ENCODE results near the gene DAP. TPM values are rescaled to one million over a fixed set of nuclear protein-coding genes. Genes with fewer than 3 reads are reported as not detected.

Gene DAP
- polyA plus RNA-seq, 2 of the 4 experiments (the other 2 are of a cell fraction) = 24.2 to 54.9 TPM

DNA sequence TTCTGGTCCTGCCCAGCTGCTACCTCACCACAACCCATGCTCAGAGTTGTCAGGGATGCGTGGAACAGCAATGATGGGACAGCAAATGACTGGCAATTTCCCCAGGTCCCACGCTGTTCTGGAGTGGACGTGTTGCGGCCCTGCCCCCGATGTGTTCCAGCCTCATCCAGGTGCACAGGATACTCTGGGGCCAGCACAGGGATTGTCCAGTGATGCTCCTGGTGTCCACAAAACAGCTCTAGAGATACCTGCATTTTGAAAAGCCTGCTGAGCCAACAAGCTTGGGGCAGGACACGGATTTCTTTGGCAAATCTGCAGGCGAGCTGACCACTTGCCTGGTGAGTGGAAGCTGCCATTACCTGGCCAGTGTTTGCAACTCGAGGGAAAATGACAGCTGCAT is 108.4 kb downstream of the DAP start:
- FAIRE-seq (no peak), ATAC-seq (no peak), DNase-seq (ENCODE audit: low read depth in 1 of 2, low spot score in 1 of 2) (no peak)
- no peak overlapping the region for H3K4me2 ChIP-seq
- no peak for TF ChIP-seq MAFK (IDR thresholded peaks at IDR 0.05; ENCODE audit: partially characterized antibody)
- no peak overlapping the region for H3K27ac ChIP-seq
- H3K9me3 ChIP-seq = no peaks in the 10 kb centered on the region
- POLR2A ChIA-PET = no interaction called here
- CTCF ChIA-PET = interaction anchor here (0.8 to 1.2 kb wide), 2 partner anchors 25 to 200 kb away, joined by 3 to 6 read pairs; no protein-coding TSS in a partner anchor
- no peak overlapping the region for H3K4me3 ChIP-seq
- WGBS (ENCODE audit: missing lambda C conversion rate) = 94% methylated on average over 8 of the region's 8 CpGs
- no peaks in the 10 kb centered on the region for H3K4me1 ChIP-seq

DNA sequence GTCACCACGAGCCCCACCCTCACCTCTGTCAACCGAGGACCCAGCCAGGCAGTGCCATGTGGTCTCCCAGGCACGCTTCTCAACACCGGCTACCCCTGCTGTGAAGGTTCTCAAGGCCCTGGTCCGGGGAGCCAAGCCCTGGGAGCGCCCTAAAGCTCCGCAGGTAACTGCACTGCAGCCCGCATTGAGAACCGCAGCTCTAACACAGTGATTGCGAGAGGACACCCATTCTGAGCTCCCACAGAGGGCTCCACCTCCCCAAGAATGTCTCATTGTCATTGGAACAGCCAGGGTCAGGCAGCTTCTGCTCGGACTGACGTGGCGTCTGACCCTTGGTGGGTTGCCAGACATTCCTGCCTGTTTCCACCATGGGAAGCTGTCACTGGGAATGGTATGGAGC is 108.9 kb downstream of the DAP start:
- ATAC-seq (no peak), DNase-seq (ENCODE audit: low read depth in 1 of 2, low spot score in 1 of 2) (no peak)

DNA sequence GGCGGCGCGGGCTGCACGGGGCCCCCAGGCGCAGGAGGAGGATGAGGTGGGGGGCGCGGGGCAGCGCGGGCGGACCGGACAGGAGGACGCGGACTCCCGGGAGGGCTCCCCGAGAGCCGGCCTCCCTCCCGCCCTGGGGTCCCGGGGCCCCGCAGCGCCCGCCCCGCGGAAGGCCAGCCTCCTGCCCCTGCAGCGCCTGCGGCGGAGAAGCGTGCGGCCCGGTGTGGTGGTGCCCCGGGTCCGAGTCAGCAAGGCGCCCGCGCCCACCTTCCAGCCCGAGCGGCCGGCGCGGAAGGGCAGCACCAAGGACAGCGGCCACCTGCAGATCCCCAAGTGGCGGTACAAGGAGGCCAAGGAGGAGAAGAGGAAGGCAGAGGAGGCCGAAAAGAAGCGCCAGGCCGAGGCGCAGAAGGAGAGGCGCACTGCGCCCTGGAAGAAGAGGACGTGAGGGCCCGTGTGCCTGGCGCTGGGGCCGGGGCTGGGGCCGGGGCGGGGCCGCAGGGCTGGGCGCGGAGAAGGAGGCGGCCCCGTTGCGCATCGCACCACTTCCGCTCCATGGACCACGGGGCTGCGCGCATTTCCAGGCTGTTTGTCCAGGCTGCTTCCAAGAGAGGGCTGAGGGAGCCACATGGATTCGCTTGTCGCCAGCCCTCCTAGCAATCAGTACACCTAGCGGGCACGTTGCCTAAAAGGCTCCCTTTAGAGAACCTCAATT is 111.2 kb downstream of the DAP start:
- ATAC-seq (no peak), FAIRE-seq (no peak), DNase-seq (ENCODE audit: low read depth in 1 of 2, low spot score in 1 of 2) (no peak)
- H3K27ac ChIP-seq = no peak overlapping the region
- no peak overlapping the region for H3K4me2 ChIP-seq
- ChIA-PET CTCF (no interaction called here), POLR2A (no interaction called here)
- no peaks in the 10 kb centered on the region for H3K4me1 ChIP-seq
- no peak overlapping the region for H3K4me3 ChIP-seq
- TF ChIP-seq NFE2L2 (conservative IDR thresholded peaks at IDR 0.05; ENCODE audit: low read length) (no peak), CEBPB (IDR thresholded peaks at IDR 0.05) (no peak), ZC3H11A (IDR thresholded peaks at IDR 0.05) (no peak), ZFP36 (IDR thresholded peaks at IDR 0.05; ENCODE audit: borderline replicate concordance, partially characterized antibody) (no peak), KDM1A (IDR thresholded peaks at IDR 0.05; ENCODE audit: low read depth) (no peak), MAZ (IDR thresholded peaks at IDR 0.05; ENCODE audit: borderline replicate concordance, low read depth, low read length) (no peak)
- TF ChIP-seq, protein P1, sequence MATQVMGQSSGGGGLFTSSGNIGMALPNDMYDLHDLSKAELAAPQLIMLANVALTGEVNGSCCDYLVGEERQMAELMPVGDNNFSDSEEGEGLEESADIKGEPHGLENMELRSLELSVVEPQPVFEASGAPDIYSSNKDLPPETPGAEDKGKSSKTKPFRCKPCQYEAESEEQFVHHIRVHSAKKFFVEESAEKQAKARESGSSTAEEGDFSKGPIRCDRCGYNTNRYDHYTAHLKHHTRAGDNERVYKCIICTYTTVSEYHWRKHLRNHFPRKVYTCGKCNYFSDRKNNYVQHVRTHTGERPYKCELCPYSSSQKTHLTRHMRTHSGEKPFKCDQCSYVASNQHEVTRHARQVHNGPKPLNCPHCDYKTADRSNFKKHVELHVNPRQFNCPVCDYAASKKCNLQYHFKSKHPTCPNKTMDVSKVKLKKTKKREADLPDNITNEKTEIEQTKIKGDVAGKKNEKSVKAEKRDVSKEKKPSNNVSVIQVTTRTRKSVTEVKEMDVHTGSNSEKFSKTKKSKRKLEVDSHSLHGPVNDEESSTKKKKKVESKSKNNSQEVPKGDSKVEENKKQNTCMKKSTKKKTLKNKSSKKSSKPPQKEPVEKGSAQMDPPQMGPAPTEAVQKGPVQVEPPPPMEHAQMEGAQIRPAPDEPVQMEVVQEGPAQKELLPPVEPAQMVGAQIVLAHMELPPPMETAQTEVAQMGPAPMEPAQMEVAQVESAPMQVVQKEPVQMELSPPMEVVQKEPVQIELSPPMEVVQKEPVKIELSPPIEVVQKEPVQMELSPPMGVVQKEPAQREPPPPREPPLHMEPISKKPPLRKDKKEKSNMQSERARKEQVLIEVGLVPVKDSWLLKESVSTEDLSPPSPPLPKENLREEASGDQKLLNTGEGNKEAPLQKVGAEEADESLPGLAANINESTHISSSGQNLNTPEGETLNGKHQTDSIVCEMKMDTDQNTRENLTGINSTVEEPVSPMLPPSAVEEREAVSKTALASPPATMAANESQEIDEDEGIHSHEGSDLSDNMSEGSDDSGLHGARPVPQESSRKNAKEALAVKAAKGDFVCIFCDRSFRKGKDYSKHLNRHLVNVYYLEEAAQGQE (IDR thresholded peaks at IDR 0.05) = peak; percentile 66; the same call in 1 of the 2 replicates
- TF ChIP-seq, protein P2, sequence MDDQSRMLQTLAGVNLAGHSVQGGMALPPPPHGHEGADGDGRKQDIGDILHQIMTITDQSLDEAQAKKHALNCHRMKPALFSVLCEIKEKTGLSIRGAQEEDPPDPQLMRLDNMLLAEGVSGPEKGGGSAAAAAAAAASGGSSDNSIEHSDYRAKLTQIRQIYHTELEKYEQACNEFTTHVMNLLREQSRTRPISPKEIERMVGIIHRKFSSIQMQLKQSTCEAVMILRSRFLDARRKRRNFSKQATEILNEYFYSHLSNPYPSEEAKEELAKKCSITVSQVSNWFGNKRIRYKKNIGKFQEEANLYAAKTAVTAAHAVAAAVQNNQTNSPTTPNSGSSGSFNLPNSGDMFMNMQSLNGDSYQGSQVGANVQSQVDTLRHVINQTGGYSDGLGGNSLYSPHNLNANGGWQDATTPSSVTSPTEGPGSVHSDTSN (IDR thresholded peaks at IDR 0.05) = no peak
- TF ChIP-seq, protein P3, sequence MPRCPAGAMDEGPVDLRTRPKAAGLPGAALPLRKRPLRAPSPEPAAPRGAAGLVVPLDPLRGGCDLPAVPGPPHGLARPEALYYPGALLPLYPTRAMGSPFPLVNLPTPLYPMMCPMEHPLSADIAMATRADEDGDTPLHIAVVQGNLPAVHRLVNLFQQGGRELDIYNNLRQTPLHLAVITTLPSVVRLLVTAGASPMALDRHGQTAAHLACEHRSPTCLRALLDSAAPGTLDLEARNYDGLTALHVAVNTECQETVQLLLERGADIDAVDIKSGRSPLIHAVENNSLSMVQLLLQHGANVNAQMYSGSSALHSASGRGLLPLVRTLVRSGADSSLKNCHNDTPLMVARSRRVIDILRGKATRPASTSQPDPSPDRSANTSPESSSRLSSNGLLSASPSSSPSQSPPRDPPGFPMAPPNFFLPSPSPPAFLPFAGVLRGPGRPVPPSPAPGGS (IDR thresholded peaks at IDR 0.05) = no peak
- 94% methylated on average over 52 of the region's 68 CpGs for WGBS (ENCODE audit: missing lambda C conversion rate)
- no peaks in the 10 kb centered on the region for H3K9me3 ChIP-seq

More for the DNA sequence above, 108.9 kb downstream of the DAP start:
- CTCF ChIA-PET = interaction anchor here (0.8 to 1.2 kb wide), 2 partner anchors 24 to 199 kb away, joined by 3 to 6 read pairs; no protein-coding TSS in a partner anchor
- no peaks in the 10 kb centered on the region for H3K4me1 ChIP-seq
- no peak overlapping the region for H3K27ac ChIP-seq
- no peaks in the 10 kb centered on the region for H3K9me3 ChIP-seq
- POLR2A ChIA-PET = no interaction called here
- H3K4me2 ChIP-seq = no peak overlapping the region
- FAIRE-seq = no peak
- no peak overlapping the region for H3K4me3 ChIP-seq
- 94% methylated on average over 12 of the region's 13 CpGs for WGBS (ENCODE audit: missing lambda C conversion rate)
- no peak for TF ChIP-seq GATA3 (IDR thresholded peaks at IDR 0.05; ENCODE audit: borderline replicate concordance)
- TF ChIP-seq POLR2AphosphoS2 (conservative IDR thresholded peaks at IDR 0.05; ENCODE audit: low read length) = no peak
- TF ChIP-seq, protein P4, sequence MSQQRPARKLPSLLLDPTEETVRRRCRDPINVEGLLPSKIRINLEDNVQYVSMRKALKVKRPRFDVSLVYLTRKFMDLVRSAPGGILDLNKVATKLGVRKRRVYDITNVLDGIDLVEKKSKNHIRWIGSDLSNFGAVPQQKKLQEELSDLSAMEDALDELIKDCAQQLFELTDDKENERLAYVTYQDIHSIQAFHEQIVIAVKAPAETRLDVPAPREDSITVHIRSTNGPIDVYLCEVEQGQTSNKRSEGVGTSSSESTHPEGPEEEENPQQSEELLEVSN (IDR thresholded peaks at IDR 0.05; ENCODE audit: borderline replicate concordance, low read depth) = no peak
- no peak for TF ChIP-seq KDM1A (IDR thresholded peaks at IDR 0.05; ENCODE audit: low read depth)
- TF ChIP-seq, protein P5, sequence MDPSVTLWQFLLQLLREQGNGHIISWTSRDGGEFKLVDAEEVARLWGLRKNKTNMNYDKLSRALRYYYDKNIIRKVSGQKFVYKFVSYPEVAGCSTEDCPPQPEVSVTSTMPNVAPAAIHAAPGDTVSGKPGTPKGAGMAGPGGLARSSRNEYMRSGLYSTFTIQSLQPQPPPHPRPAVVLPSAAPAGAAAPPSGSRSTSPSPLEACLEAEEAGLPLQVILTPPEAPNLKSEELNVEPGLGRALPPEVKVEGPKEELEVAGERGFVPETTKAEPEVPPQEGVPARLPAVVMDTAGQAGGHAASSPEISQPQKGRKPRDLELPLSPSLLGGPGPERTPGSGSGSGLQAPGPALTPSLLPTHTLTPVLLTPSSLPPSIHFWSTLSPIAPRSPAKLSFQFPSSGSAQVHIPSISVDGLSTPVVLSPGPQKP (IDR thresholded peaks at IDR 0.05; ENCODE audit: low read depth, low read length) = no peak
- TF ChIP-seq BHLHE40 (IDR thresholded peaks at IDR 0.05; ENCODE audit: low read depth, low read length) = no peak
- no peak for TF ChIP-seq RAD21 (conservative IDR thresholded peaks at IDR 0.05 in 1 of 2, IDR thresholded peaks at IDR 0.05 in 1 of 2)
- no peak for TF ChIP-seq FOXS1 (CRISPR knock-in tag; IDR thresholded peaks at IDR 0.05)
- TF ChIP-seq, protein P6, sequence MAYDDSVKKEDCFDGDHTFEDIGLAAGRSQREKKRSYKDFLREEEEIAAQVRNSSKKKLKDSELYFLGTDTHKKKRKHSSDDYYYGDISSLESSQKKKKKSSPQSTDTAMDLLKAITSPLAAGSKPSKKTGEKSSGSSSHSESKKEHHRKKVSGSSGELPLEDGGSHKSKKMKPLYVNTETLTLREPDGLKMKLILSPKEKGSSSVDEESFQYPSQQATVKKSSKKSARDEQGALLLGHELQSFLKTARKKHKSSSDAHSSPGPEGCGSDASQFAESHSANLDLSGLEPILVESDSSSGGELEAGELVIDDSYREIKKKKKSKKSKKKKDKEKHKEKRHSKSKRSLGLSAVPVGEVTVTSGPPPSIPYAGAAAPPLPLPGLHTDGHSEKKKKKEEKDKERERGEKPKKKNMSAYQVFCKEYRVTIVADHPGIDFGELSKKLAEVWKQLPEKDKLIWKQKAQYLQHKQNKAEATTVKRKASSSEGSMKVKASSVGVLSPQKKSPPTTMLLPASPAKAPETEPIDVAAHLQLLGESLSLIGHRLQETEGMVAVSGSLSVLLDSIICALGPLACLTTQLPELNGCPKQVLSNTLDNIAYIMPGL (CRISPR knock-in tag; IDR thresholded peaks at IDR 0.05; ENCODE audit: borderline replicate concordance) = no peak
- TF ChIP-seq, protein P7, sequence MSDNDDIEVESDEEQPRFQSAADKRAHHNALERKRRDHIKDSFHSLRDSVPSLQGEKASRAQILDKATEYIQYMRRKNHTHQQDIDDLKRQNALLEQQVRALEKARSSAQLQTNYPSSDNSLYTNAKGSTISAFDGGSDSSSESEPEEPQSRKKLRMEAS (IDR thresholded peaks at IDR 0.05) = no peak
- no peak for TF ChIP-seq MAFK (IDR thresholded peaks at IDR 0.05; ENCODE audit: partially characterized antibody)
- no peak for TF ChIP-seq EHF (CRISPR knock-in tag; IDR thresholded peaks at IDR 0.05)

All from A549 (cell line).